GM19025 (cell line): Measurements from ENCODE around the gene ZNF768.
"Not testable (repeated sequence)": the region's sequence is repeated elsewhere in the genome, so short reads cannot be mapped to it uniquely, and the experiment has no call there.

Experiments
- ATAC-seq: cut with Tn5 transposase; IDR thresholded peaks from one replicate; pipeline ENCODE4 v1.9.1; 2021; ENCODE audit warnings: mild to moderate bottlenecking, low read depth, moderate library complexity; ENCODE audit not compliant: unreplicated experiment

ZNF768 gene

GRCh38 chr16:30556125-30556473 is 29.7 kb upstream of the ZNF768 start:
- ATAC-seq: no peak

- no peak for ATAC-seq
Observed at GRCh38 chr16:30555315-30556124, 29.2 kb upstream of the ZNF768 start.

- no peak for ATAC-seq
Observed at GRCh38 chr16:30554557-30555314, 28.4 kb upstream of the ZNF768 start.

- ATAC-seq: no peak
Observed at GRCh38 chr16:30553393-30553899, 27.1 kb upstream of the ZNF768 start.

- ATAC-seq: no peak
Observed at GRCh38 chr16:30552956-30553355, 26.6 kb upstream of the ZNF768 start.

- ATAC-seq: no peak
Observed at GRCh38 chr16:30551781-30552180, 25.4 kb upstream of the ZNF768 start.

- ATAC-seq: no peak
Observed at GRCh38 chr16:30548416-30549253, 22.3 kb upstream of the ZNF768 start.

GRCh38 chr16:30546115-30546514 is 19.7 kb upstream of the ZNF768 start:
- ATAC-seq: no peak

GRCh38 chr16:30543067-30543466 is 16.7 kb upstream of the ZNF768 start:
- ATAC-seq: no peak

- no peak for ATAC-seq
Observed at GRCh38 chr16:30541502-30542329, 15.3 kb upstream of the ZNF768 start.

GRCh38 chr16:30540916-30541464 is 14.6 kb upstream of the ZNF768 start:
- not testable (repeated sequence) for ATAC-seq

GRCh38 chr16:30539986-30540526 is 13.7 kb upstream of the ZNF768 start:
- not testable (repeated sequence) for ATAC-seq

- ATAC-seq: no peak
Observed at GRCh38 chr16:30539000-30539964, 12.9 kb upstream of the ZNF768 start.

- ATAC-seq: not testable (repeated sequence)
Observed at GRCh38 chr16:30536391-30537024, 10.1 kb upstream of the ZNF768 start.

GRCh38 chr16:30535777-30536190 is 9.4 kb upstream of the ZNF768 start:
- ATAC-seq: no peak

GRCh38 chr16:30535106-30535776 is 8.9 kb upstream of the ZNF768 start:
- ATAC-seq: no peak
